HPDE6-E6E7 (cell line): Measurements from ENCODE around the gene RAB44.

Experiments used
- DNase-seq: peaks from one replicate; pipeline ENCODE4 v3.0.0; 2011; ENCODE audit warnings: missing footprints; ENCODE audit errors: extremely low spot score

RAB44 gene

DNA sequence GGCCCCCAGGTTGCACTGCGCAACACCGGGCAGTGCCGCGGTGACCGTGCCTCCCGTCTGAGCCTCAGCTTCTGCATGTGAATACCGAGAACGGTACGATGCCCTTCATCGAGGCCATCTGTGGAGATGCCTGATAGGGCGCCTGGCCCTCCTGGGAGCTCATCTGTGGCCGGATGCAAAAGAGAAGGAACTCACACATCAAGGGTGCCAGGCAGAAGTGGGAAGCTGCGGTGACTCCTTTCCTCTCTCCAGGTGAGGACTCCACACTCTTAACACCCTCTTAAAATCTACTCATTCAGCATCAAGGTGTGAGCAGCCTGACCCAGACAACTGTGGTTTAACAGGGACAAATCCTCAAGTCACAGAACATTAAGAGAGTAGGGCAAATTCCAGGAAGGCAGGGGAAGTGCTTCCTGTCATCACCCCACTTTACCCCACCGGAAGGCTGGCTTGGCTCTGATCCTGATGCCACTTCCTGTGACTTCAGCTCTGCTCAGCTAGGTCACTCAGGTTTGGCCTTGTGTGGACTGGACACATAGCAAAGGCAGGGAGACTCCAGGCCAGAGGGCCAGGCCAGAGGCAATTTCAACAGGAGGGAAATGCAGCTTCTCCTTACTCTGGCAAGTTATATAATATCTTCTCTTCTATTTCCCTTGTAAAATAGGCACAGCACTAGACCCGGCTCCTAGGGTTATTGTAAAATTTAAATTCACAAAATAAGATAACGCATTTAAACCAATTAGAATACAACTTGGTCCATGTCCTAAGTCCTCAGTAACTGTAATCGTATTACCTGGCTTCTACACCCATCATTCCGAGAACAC is 72.3 kb downstream of the RAB44 start:
- DNase-seq, result no peak

DNA sequence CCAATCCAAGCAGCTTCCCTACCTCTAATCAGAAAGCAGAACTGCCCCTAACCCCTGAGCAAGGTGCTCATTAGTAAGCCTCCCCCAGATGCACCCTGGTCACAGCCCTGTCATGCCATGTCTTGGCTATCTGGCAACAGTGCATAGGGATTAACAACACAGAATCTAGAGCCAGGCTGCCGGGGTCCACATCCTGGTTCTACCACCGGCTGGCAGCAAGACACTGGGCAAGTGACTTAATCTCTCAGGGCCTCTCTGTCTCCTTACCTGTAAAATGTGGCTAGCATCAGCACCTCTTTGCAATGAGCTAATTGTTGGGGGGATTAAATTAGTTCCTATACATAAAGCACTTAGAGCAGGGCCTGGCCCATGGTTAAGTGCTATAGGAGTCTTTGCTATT is 73.5 kb downstream of the RAB44 start:
- DNase-seq, result no peak

DNA sequence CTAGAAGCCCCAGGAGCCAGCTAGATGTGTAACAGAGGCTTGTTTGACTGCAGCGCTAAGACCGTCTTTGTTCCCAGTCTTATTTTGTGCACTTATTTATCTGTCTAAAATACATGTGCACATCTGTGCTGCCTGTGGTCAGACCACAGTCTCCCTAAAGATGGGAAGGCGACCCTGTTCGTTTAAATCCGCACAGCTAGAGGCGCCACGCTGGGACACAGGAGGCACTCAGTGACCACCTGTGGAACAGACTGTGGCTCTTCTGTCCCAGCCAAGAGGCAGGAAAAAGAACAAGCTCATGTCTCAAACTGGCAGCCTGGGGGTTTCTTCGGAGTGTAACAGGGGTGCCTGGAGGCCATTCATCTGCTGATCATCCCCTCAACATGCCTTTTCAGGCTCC is 74.8 kb downstream of the RAB44 start:
- no peak for DNase-seq

DNA sequence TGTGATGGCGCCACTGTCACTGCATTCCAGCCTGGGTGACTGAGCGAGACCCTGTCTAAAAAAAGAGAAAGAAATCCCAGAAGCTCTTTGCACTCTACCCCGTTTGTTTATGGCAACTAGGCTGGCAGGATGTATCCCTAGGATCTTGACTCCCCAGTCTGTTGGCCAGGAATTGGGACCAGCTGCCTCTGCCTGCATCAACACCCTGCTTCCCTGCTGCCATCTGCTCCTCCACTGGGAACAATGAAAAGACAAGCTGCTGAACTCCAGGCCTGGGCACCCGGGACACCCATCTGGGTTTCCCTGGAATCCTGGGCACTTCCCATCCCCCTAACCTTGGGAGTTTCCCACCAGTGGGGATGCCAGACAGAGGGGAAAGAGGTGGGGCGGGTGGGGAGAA is 76.7 kb downstream of the RAB44 start:
- DNase-seq, result no peak

DNA sequence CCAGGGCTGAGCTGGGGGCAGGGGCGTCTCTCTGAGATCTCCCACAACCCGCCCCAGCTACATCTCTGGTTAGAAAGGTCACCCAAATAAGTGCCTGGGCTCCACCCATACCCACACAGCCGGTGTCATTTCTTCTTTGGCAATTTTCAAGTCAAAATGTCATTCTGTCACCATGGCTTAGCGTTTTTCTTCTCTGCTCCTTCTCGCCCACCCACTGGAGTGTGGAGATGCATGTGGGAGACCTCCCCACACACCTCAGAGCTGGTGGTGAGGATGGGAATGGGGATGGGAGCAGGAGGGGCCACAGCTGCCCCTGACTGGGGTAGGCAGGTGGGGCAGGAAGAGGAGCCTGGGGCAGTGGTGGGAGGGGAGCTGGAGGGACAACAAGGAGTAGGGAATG is 78.5 kb downstream of the RAB44 start:
- DNase-seq, result no peak

DNA sequence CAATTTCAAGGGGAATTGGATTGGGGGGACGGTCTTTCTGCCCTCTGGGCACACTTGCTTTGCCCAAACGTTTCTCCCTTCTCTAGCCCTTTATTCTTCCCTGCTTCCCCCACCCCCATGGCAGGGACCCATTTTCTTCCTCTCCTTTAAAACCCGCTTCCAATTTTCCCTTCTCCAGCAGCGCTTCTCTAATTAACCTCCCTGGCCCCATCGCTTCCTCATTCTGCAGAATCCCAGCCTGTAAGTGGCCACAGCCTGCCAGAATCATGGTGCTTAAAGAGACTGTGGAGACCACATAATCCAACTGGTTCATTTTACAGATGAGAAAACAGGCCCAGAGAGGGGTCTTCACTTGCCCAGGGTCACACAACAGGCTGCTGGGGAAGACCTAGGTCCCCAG is 80.2 kb downstream of the RAB44 start:
- no peak for DNase-seq

DNA sequence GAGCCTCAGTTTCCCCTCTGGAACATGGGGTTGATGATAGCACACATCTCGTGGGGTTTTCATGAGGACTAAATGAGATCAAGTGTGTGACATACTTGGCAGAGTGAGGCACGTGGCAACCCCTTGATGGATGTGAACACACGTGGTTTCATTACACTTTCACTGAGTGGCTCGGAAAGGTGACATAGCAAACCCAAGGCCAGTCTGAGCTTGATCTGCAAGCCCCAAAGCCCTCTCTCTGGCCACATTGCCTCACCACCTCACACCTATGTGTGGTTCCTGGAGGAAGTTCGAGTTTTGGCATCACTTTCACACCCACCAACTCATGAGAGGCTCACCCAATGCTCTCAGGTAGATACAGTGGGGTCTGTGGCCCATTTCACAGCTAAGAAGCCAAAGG is 81.6 kb downstream of the RAB44 start:
- DNase-seq, result no peak

DNA sequence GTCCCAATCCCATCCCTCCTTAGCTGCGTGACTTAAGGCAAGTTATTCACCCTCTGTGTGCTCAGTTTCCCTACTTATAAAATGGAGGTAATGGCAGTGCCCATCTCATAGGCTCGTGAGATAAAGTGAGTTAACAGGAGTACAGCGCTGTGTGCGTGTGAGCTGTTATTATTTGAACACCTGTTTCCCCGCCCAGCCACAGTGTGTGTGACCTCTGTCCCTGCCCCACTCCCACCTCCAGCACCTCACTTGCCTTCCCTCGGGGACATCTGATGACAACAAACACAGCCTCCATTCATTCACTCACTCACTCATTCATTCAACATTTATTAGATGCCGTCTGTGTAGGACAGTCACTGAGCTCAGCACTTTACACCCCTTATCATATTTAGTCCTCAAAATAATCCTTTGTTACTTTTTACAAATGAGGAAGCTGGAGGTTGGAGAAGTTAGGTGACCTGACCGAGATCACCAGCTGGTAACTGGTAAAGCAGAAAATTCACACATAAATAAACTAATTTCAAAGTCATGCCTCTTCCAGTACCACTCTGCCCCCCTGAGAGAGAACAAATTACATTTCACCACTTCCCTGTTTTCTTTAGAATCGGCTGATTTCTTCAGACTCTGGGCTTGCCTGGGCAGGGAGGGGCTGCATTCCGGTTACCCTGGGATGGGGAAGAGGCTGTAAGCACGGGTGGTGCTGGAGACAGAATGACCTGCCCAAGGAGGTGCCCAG is 83.0 kb downstream of the RAB44 start:
- DNase-seq, result peak; percentile 29

DNA sequence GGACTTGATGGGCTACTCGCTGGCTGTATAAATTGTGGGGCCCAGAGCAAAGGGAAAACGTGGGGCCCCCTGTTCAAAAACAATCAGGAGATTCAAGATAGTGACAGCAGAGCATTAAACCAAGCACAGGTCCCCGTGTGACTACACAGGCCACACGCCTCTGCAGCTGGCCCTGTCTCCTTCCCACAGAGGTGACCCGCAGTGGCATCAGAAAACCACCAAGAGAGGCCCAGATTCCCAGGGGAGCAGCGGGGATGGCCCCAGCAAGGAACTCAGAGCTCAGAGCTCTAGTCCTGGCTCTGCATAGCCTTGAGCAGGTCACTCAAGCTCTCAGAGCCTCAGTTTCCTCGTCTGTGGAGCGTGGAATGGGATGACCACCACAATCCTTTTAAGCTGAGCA is 84.0 kb downstream of the RAB44 start:
- DNase-seq, result no peak
